ENCODE data around the gene TCP11.

- TF ChIP-seq CTCF (IDR thresholded peaks at IDR 0.05; ENCODE audit: low read depth, low read length, poor library complexity, severe bottlenecking): no peak
- TF ChIP-seq EZH2phosphoT487 (IDR thresholded peaks at IDR 0.05; ENCODE audit: borderline replicate concordance, low read length): no peak
Measured at GRCh38 chr6:35178012-35178411, 36.9 kb upstream of the TCP11 start.

Measured in DOHH2 (cell line).